Activated CD4-positive, alpha-beta T cell treated with anti-CD3 and anti-CD28 coated beads, Interleukin-2, amount 50 U/mL, for 16 hours (primary cell): ENCODE data around the gene G6PC1.
"Not testable (repeated sequence)": the region's sequence is repeated elsewhere in the genome, so short reads cannot be mapped to it uniquely, and the experiment has no call there.

Experiments used
- DNase-seq: peaks from one replicate; pipeline ENCODE4 v3.0.0-alpha.2; 2020

G6PC1 gene

DNA sequence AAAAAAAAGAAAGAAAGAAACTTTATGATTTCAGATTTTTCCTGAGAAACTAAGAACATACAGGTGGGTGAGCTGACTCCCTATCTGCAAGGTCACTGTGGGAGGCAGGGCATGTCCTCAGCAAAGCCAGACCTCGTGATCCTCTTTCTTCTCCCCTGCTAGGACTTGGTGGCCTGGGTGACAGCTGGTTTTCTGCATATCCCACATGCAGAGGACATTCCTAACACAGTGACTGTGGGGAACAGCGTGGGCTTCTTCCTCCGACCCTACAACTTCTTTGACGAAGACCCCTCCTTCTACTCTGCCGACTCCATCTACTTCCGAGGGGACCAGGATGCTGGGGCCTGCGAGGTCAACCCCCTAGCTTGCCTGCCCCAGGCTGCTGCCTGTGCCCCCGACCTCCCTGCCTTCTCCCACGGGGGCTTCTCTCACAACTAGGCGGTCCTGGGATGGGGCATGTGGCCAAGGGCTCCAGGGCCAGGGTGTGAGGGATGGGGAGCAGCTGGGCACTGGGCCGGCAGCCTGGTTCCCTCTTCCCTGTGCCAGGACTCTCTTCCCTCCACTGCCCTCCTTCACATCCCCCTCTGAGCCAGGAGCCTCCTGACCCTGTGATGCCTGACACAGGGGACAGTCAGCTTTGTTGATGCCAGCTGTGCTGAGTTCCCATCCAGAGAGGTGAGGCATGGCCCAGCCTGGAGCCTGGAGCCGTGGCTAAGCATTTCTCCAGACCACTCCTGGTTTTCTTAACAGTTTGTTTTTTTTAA lies 26.5 kb upstream of the G6PC1 start:
- not testable (repeated sequence) for DNase-seq

DNA sequence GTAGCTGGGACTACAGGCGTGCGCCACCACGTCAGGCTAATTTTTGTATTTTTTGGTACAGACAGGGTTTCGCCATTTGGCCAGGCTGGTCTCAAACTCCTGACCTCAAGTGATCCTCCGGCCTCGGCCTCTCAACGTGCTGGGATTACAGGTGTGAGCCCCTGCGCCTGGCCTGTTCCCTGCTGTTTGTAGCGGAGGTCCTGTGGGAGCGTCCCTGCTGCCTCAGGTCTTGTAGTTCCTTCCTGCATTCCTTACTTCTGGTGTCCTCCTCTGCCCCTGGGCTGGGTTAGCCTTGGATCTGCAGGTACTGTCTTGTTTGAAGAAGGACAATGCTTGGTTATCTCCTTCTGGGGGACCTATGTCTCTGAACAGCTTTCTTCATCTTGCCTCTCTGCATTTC lies 23.6 kb upstream of the G6PC1 start:
- no peak for DNase-seq

DNA sequence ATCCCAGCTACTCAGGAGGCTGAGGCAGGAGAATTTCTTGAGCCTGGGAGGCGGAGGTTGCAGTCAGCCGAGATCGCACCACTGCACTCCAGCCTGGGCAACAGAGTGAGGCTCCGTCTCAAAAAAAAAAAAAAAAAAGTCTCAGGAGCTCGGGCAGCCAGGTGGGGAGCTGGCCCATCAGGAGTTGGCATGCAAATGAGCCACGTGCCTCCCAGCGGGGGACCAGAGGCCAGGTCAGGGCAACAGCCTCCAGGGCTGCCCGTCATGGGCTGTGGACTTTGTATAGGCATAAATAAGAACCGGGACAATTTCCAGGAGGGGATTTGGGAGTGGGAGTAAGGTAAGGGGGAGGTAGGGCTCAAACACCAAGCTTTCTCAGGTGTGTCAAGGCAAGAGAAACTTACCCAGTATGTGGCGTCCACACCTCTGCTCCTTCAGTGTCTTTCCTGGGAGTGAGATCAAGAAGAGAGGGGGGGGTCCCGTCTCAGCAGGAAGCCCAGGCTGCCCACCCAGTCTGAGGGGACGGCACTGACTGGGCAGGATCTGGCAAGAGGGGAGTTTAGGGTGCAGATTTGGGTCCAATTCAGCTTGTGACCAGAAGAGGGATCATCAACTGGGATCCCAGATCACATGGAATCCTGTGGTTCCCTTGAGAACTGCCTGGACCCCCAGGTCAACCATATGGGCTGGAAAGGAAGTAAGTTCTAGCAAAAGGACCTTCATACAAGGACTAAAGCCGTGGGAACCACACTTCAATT lies 22.3 kb upstream of the G6PC1 start:
- no peak for DNase-seq

DNA sequence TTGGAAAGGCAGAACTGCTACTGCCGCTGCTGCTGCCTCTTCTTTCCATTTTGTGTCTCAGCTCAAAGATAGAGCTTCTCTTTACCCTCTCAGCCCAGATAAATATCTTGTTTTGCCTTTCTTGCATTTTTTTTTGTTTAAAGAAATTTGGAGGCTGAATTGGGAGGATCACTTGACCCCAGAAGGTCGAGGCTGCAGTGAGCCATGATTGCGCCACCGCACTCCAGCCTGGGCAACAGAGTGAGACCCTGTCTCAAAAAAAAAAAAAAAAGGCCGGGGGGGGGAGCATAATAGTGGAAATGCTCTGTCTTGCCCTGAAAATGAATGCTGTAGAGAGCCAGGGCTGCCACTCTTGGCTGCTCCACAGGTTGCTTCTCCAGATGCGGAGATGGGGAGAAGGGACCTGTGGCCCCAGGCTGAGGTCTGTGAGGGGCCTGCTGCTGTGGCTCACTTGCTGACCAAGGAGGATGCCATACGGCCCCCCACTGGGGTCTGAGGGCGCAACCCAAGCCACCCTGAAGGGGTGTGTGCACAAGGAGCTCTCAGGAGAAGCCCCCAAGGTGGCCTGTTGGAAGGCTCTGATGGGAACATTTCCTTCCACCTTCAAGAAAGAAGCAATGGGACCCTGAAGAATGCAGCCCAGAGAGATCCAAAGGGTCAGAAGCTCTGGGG lies 21.5 kb upstream of the G6PC1 start:
- no peak for DNase-seq

DNA sequence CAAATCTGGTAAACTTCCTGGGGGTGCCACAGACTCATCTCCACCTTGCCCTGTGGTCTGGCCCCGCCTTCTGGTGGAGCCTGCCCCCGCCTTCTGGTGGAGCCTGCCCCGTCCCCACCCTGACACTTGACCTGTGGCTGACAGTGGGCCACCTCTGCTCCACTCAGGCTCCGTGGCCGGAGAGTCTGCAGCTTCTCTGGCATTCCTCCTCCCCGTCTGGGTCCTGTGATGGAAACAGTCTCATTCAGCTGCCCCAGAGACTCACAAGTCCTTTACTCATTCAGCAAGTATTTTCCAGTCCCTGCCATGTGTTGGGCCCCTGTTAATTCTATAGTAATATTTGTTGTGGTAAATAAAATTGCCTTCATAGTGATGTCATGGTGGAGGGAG lies 21.0 kb upstream of the G6PC1 start:
- DNase-seq = no peak

DNA sequence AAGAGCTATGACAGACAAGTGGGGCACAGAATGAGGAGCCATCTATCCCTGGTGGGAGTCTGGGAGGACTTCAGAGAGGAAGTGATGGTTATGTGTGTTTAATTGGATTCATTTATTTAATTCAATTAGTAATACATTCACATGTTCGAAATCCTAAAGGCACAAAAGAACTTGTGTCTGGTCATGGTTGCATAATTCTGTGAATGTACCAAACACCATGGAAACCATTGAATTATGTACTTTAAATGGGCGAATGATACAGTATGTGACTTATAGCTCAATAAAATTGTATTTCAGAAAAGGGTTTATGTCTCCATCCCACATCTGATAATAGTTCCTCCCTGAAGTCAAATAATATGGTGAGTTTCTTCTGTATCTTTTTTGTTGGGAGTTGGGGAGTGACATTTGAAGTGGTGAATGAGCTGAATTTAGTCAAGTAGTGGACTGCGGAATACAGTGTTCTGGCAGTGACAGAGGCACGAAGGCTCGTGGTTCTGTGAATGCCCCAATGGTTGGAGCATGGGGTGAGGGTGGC lies 19.8 kb upstream of the G6PC1 start:
- no peak for DNase-seq

DNA sequence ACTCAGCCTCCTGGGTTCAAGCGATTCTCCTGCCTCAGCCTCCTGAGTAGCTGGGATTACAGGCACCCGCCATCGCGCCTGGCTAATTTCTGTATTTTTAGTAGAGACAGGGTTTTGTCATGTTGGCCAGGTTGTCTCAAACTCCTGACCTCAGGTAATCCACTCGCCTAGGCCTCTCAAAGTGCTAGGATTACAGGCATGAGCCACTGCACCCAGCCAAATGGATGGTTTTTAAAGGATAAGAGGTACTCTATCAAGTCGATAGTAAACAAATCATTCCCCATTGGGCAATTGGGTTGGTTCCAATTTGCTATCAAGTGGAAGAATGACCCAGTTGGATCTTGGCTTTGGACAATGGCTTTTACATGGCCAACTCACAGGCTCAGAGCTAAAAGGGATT lies 18.9 kb upstream of the G6PC1 start:
- not testable (repeated sequence) for DNase-seq

DNA sequence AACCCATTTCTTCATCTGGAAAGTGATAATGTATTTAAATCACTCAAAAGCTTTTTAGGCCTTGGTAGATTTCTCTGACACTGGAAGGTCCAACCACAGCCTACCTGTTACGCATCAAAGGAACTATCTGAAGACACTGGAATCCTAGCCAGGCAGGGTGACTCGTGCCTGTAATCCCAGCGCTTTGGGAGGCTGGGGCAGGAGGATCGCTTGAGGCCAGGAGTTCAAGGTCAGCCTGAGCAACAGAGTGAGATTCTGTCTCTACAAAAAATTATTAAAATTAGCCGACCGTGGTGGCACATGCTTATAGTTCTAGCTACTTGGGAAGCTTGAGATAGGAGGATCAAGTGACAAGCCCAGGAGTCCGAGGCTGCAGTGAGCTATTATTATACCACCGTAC lies 18.4 kb upstream of the G6PC1 start:
- DNase-seq = no peak

DNA sequence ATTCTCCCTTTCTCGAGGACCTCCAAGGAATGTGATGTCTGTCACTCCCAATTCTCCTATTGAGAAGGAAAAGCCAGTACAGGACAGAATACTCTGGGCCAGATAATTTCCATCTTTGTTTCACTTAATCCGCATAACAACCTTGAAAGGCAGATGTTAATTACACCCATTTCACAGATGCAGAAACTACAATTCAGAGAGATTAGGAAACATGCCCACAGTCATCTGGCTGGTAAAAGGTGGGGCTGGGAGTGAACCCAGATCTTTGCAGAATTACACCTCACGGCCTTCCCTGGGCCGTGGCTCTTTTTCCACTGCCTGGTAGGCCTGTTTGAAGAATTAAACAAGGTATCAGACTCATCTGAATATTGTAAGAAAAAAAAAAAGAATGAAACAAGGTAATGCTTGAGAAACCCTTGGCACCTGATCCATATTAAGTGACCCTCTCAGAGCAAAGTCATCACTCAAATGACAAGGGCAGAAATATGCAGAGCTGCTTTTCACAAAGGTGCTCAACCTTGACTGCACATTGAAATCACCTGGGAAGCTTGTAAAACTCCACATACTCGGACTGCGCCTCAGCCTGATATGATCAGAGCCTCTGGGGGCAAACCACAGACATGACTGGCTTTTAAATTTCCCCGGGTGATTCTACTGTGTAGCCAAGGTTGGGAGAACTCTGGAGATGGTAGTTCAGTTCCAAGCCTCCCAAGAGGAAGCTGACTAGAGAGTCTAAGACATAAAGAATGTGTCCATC lies 16.6 kb upstream of the G6PC1 start:
- DNase-seq = no peak

DNA sequence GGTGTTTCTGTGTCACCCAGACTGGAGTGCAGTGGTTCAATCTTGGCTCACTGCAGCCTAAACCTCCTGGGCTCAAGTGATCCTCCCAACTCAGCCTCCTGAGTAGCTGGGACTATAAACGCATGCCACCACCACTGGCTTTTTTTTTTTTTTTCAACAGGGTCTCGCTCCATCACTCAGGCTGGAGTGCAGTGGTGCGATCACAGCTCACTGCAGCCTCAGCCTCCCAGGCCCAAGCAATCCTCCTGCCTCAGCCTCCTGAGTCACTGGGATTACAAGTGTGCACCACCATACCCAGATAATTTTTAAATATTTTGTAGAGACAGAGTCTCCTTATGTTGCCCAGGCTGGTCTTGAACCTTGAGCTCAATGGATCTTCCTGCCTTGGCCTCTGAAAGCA lies 14.8 kb upstream of the G6PC1 start:
- not testable (repeated sequence) for DNase-seq

DNA sequence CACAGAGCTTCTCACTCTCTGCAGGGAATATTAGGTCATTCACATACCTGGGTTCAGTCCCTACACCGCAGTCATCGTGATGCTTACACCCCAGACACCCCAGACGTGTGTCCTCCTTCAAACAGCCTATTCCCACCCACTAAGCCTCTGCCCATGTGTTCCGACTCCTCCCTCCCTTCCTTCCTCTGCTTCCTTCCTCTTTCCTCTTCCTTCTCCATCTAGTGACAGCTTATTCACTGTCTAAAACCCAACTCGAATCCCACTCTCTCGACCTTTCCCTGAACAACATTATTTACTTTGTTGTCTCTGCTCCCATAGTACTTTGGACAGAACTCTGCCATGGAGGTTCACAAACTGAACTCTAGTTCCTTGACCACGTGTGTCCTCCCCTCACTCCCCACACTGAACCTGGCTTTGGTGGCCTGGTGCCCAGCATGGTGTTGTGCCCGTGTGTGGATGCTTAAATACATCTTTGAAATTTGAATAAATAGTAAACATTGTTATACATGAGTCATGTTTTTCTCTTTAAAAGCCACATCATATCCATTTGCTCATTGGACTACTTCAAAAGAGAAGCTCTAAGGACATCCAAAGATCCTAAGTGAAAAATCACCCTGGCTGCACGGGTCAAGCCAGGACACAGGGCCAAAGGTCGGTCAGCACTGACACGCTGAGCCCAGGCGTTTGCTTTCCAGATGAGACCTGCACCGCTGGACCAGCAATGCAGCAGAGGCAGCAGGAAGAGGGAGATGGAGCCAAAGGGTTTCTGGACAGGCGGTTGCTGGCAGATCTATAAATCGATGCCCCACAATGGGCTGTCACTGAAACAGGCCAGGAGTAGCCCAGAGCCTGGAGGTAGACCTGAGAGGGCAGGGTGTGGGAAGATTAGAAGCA lies 14.1 kb upstream of the G6PC1 start:
- DNase-seq = no peak

DNA sequence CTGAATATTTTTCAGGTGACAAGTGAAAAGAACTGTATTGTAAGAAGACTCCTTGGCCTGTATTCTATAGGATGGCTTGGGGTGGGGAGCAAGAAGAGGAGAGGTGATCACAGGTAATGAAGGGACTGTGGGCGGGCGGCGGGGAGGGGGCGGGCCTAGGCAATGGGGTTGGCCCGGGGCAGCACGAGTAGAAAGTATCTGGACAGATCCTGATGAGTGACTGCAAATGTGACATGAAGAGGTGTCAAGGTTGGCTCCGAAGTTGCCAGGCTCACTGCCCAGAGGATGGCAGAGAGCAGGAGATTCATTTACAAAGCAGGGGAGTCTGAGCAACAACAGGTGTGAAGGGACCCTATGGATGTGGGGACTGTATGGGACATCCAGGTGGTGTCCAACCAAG lies 10.8 kb upstream of the G6PC1 start:
- no peak for DNase-seq

DNA sequence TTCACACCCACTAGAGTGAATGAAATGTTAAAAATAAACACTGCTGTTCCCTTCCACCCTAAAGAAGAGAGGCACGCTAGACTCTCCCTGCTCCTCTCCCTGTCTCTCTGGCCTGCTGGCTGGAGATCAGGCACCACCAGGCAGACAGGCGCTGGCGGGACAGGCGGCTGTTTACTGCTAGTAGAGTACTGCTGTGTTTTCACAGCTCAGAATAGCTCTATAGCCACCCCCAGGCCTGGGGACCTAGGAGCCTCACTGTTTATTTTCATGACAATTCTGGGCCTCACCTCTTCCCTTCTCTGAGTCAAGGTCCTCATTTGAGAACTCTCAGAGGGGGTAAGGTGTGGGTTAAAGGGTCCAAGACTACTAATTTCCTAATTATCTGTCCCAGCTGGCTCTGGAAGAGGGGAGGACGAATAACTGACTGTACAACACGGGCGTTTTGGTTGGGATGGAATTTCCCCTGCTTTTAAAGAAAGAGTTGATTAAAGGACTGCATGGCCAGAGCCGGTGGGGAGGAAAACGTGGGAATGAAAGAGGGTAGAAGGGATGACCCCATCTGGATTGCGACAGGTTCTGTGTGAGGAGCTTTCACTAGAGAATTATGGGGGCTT lies 9.0 kb upstream of the G6PC1 start:
- DNase-seq = no peak

DNA sequence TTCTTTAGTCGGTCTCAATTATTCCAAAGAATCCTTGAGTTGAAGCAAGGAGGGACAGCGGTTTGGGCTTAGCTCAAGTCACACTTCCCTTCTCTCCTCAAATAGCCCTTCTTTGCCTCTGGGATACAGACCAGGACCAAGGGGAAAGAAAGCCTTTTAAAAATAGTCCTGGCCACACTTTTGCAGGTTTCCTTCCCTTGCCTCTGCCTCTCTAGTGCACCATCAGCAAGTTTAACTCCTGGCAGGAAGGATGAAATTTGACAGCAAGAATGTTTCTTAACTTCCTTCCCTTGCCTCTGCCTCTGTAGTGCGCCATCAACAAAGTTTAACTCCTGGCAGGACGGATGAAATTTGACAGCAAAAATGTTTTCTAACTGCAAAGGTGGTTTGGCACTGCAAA lies 7.2 kb upstream of the G6PC1 start:
- no peak for DNase-seq

DNA sequence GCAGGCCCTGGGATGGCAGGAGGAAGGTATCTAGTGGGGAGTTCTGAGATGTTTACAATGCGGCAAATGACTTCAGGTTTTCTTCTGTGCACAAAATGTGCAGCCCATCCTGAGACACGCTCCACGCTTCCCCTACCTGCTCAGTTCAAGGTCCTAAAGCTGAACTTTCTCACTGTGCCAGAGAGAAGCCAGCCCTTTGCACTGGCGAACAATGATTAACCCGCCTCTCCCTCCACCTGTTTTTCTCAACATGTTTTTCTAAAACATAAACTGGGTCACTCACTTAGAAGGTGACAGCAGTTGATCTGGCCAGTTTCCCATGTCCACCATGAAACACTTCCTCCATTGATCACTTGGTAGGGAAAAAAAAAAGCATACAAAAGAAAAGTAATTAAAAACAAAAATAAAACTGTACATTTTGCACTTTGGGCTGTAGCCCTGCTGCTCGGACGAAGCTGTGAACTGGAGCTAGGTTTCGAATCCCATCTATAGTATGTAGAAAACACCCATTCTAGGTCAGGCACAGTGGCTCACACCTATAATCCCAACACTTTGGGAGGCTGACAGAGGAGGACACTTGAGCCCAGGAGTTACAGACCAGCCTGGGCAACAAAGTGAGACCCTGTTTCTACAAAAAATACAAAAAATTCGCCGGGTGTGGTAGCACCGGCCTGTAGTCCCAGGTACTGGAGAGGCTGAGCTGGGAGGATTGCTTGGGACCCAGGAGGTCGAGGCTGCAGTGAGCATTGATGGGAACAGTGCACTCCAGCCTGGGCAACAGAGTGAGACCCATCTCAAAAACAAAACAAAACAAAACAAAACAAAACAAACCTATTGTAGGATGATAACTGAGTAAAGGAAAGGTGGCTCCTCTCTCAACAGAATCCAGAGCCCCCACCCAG lies 6.1 kb upstream of the G6PC1 start:
- DNase-seq = no peak

DNA sequence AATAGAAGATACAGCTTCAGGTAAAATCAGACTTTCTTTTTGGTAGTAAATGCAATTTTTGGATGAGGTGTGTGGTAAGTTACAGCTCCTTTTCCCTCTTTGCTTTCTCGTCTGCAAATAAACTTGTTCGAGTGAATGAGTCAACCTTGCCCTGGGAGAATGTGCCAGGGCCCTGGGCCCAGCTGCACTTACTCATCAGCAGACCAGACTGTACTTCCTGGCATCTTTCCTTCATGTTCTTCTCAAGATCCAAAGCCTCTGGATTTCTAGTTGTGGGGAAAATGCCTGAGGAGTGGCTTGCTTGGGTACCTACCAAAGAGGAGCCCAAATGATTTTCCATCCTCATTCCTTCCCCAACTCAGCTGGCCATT lies 5.4 kb upstream of the G6PC1 start:
- no peak for DNase-seq

DNA sequence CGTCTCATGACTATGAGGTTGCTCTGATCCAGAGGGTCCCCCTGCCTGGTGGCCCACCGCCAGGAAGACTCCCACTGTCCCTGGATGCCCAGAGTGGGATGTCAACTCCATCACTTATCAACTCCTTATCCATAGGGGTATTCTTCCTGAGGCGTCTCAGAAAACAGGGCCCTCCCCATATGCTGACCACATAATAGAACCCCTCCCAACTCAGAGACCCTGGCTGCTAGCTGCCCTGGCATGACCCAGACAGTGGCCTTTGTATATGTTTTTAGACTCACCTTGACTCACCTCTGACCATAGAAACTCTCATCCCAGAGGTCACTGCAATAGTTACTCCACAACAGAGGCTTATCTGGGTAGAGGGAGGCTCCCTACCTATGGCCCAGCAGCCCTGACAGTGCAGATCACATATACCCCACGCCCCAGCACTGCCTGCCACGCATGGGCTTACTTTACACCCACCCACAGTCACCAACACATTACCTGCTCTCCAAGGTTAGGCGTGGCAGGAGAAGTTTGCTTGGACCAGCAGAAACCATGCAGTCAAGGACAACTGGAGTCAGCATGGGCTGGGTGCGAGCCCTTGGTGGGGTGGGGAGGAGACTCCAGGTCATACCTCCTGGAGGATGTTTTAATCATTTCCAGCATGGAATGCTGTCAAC lies 2.3 kb upstream of the G6PC1 start:
- DNase-seq = no peak

DNA sequence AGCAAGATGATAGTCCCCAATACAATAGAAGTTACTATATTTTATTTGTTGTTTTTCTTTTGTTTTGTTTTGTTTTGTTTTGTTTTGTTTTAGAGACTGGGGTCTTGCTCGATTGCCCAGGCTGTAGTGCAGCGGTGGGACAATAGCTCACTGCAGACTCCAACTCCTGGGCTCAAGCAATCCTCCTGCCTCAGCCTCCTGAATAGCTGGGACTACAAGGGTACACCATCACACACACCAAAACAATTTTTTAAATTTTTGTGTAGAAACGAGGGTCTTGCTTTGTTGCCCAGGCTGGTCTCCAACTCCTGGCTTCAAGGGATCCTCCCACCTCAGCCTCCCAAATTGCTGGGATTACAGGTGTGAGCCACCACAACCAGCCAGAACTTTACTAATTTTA lies 618 bp upstream of the G6PC1 start:
- DNase-seq = not testable (repeated sequence)

DNA sequence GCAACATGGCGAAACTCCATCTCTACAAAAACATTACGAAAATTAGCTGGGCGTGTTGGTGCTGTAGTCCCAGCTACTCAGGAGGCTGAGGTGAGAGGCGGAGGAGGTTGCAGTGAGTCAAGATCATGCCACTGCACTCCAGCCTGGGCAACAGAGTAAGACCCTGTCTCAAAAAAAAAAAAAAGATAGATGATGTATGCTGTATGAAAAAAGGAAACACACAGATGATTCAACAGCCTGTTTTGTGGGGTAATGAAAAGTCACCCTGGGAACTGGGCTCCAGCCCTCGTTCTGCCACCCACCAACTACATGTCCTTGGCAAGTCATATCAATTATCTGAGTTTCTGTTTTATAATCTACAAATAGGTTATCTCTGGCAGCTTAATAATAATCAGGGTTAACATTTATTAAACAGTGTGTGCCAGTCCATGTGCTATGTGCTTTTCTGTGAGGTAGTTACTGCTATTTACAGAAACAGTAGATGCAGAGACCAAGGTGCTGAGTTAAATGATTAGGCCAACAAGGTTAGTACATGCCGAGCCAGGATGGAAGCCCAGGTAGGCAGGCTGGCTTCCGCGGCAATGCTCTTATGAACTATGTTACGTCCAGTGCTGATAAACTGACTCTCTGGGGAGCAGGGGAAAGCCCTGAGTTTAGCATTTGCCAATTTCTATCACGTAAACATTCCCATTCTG lies 1.1 kb downstream of the G6PC1 start:
- no peak for DNase-seq
